Measurements from ENCODE around the gene PLOD1. TPM values are rescaled to one million over a fixed set of nuclear protein-coding genes. Genes with fewer than 3 reads are reported as not detected.

The PLOD1 gene
- total RNA-seq, 2 donors from 2014 or later = 71.5 to 81.8 TPM

- H3K36me3 Mint-ChIP-seq (ENCODE audit: low read depth) = peaks cover 72% of the 10 kb centered on the region
- Histone ChIP-seq H3K4me1 (ENCODE audit: control insufficient read depth, insufficient read depth, low read length) (no peaks in the 10 kb centered on the region), H3K4me3 (ENCODE audit: low read length) (no peak overlapping the region), H3K9ac (ENCODE audit: extremely low read depth, low read length, poor library complexity, severe bottlenecking) (no peak overlapping the region), H3K36me3 (ENCODE audit: control insufficient read depth, insufficient read depth, low read length) (peaks cover 80% of the 10 kb centered on the region), H3K9me3 (ENCODE audit: control insufficient read depth, low read length) (no peaks in the 10 kb centered on the region), H3K27ac (ENCODE audit: low read depth, low read length) (no peak overlapping the region), H3K27me3 (ENCODE audit: control insufficient read depth, insufficient read depth, low read length, poor library complexity, severe bottlenecking) (no peaks in the 10 kb centered on the region)
- no peak overlapping the region for H3K4me3 Mint-ChIP-seq
- WGBS, 2 experiments (ENCODE audit: insufficient coverage in 1 of 2, insufficient read length in 1 of 2) = 95 to 99% methylated on average over 12 to 16 of the region's 16 CpGs
- no peak overlapping the region for H3K27ac Mint-ChIP-seq
- H3K9me3 Mint-ChIP-seq = no peaks in the 10 kb centered on the region
- no peaks in the 10 kb centered on the region for H3K4me1 Mint-ChIP-seq
- no peaks in the 10 kb centered on the region for H3K27me3 Mint-ChIP-seq (ENCODE audit: insufficient read depth)
- TF ChIP-seq CTCF (conservative IDR thresholded peaks at IDR 0.05) = no peak
- DNase-seq = no peak
Observed at GRCh38 chr1:11991969-11992676, 57.6 kb downstream of the PLOD1 start.

GRCh38 chr1:11997081-11997850 is 62.7 kb downstream of the PLOD1 start:
- no peaks in the 10 kb centered on the region for H3K4me1 ChIP-seq (ENCODE audit: control insufficient read depth, insufficient read depth, low read length)
- Mint-ChIP-seq H3K4me3 (no peak overlapping the region), H3K27me3 (ENCODE audit: insufficient read depth) (no peaks in the 10 kb centered on the region), H3K27ac (no peak overlapping the region), H3K9me3 (no peaks in the 10 kb centered on the region), H3K4me1 (no peaks in the 10 kb centered on the region), H3K36me3 (ENCODE audit: low read depth) (peaks cover 76% of the 10 kb centered on the region)
- H3K36me3 ChIP-seq (ENCODE audit: control insufficient read depth, insufficient read depth, low read length) = peaks cover 80% of the 10 kb centered on the region
- H3K9me3 ChIP-seq (ENCODE audit: control insufficient read depth, low read length) = no peaks in the 10 kb centered on the region
- no peak for DNase-seq
- no peaks in the 10 kb centered on the region for H3K27me3 ChIP-seq (ENCODE audit: control insufficient read depth, insufficient read depth, low read length, poor library complexity, severe bottlenecking)
- no peak overlapping the region for H3K9ac ChIP-seq (ENCODE audit: extremely low read depth, low read length, poor library complexity, severe bottlenecking)
- WGBS, 2 experiments (ENCODE audit: insufficient coverage in 1 of 2, insufficient read length in 1 of 2) = 94 to 100% methylated on average over 1 to 5 of the region's 5 CpGs
- no peak overlapping the region for H3K27ac ChIP-seq (ENCODE audit: low read depth, low read length)
- no peak overlapping the region for H3K4me3 ChIP-seq (ENCODE audit: low read length)
- no peak for TF ChIP-seq CTCF (conservative IDR thresholded peaks at IDR 0.05)

GRCh38 chr1:11998636-11999035 is 64.1 kb downstream of the PLOD1 start:
- no peaks in the 10 kb centered on the region for H3K9me3 ChIP-seq (ENCODE audit: control insufficient read depth, low read length)
- H3K27me3 Mint-ChIP-seq (ENCODE audit: insufficient read depth) = no peaks in the 10 kb centered on the region
- no peaks in the 10 kb centered on the region for H3K4me1 ChIP-seq (ENCODE audit: control insufficient read depth, insufficient read depth, low read length)
- no peak overlapping the region for H3K9ac ChIP-seq (ENCODE audit: extremely low read depth, low read length, poor library complexity, severe bottlenecking)
- WGBS, 2 experiments (ENCODE audit: insufficient coverage in 1 of 2, insufficient read length in 1 of 2) = 93 to 96% methylated on average over 4 to 5 of the region's 5 CpGs
- H3K36me3 Mint-ChIP-seq (ENCODE audit: low read depth) = peaks cover 81% of the 10 kb centered on the region
- no peak overlapping the region for H3K27ac ChIP-seq (ENCODE audit: low read depth, low read length)
- no peak overlapping the region for H3K4me3 ChIP-seq (ENCODE audit: low read length)
- no peaks in the 10 kb centered on the region for H3K9me3 Mint-ChIP-seq
- TF ChIP-seq CTCF (conservative IDR thresholded peaks at IDR 0.05) = no peak
- H3K27ac Mint-ChIP-seq = peak overlapping the region; percentile 6
- peaks cover 81% of the 10 kb centered on the region for H3K36me3 ChIP-seq (ENCODE audit: control insufficient read depth, insufficient read depth, low read length)
- H3K4me3 Mint-ChIP-seq = no peak overlapping the region
- H3K27me3 ChIP-seq (ENCODE audit: control insufficient read depth, insufficient read depth, low read length, poor library complexity, severe bottlenecking) = no peaks in the 10 kb centered on the region
- H3K4me1 Mint-ChIP-seq = no peaks in the 10 kb centered on the region
- DNase-seq = no peak

All from endodermal cell (in vitro differentiated cells).